GM19035 (cell line): ENCODE measurements around the gene C7.
"Not testable (repeated sequence)": the region's sequence is repeated elsewhere in the genome, so short reads cannot be mapped to it uniquely, and the experiment has no call there.

Experiments
- ATAC-seq: cut with Tn5 transposase; IDR thresholded peaks from one replicate; pipeline ENCODE4 v1.9.1; 2021; ENCODE audit not compliant: unreplicated experiment

C7 gene

GRCh38 chr5:40988746-40989510 lies 79.6 kb downstream of the C7 start:
- ATAC-seq, result no peak

GRCh38 chr5:40991168-40991980 lies 82.1 kb downstream of the C7 start:
- no peak for ATAC-seq

GRCh38 chr5:40991981-40992559 lies 82.8 kb downstream of the C7 start:
- no peak for ATAC-seq

GRCh38 chr5:40995801-40996586 lies 86.7 kb downstream of the C7 start:
- no peak for ATAC-seq

GRCh38 chr5:40999142-40999541 lies 89.8 kb downstream of the C7 start:
- ATAC-seq, result no peak

- ATAC-seq, result no peak
Observed at GRCh38 chr5:40999966-41000365, 90.7 kb downstream of the C7 start.

- no peak for ATAC-seq
Observed at GRCh38 chr5:41003670-41004376, 94.5 kb downstream of the C7 start.

- ATAC-seq, result no peak
Observed at GRCh38 chr5:41004931-41005330, 95.6 kb downstream of the C7 start.

GRCh38 chr5:41009232-41009631 lies 99.9 kb downstream of the C7 start:
- ATAC-seq, result no peak

- ATAC-seq, result no peak
Observed at GRCh38 chr5:41010572-41010971, 101.3 kb downstream of the C7 start.

- no peak for ATAC-seq
Observed at GRCh38 chr5:41012318-41012717, 103.0 kb downstream of the C7 start.

- ATAC-seq, result not testable (repeated sequence)
Observed at GRCh38 chr5:41022600-41022999, 113.3 kb downstream of the C7 start.
